NCI-H526 (cell line): ENCODE data around the gene LRRC61.

Experiments
- DNase-seq, 2 experiments: peaks; one replicate each; lab custom pipeline; 2025; lab: John Stamatoyannopoulos, UW

The LRRC61 gene

DNA sequence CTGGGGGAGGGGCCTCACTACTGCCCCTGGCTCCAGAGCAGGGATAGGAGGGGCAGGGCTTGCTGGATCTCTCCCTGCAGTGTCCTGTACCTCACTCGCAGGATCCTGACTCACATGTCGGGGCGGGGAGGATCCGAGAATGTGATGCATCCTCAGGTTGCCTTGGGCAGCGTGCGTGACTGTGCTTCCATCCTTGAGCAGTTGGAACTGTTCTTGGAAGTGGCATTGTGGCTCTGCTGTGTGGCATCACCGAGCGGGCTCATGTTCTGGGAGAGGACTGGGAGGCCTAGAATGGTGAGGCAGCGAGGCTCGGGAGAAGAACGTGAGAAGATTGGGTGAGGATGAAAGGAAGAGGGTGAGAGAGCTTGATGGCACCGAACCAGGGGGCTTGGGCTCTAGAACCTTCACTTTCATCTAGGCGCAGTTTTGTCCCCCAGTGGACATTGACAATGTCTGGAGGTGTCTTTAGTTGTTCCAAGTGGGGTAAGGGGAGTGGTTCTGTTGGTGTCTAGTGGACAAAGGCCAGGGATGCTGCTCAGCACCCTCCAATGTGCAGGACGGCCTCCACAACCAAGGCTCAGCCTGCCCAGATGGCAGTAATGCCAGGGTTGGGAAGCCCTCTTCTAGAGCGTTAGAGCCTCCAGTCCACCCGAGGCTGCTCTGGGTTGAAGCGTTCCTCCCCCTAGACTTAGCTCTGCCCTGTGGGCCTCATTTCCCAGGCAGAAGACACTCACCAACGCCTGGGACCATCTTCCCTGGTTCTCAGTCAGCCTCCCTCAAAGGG is 9.9 kb downstream of the LRRC61 start:
- DNase-seq = no peak

DNA sequence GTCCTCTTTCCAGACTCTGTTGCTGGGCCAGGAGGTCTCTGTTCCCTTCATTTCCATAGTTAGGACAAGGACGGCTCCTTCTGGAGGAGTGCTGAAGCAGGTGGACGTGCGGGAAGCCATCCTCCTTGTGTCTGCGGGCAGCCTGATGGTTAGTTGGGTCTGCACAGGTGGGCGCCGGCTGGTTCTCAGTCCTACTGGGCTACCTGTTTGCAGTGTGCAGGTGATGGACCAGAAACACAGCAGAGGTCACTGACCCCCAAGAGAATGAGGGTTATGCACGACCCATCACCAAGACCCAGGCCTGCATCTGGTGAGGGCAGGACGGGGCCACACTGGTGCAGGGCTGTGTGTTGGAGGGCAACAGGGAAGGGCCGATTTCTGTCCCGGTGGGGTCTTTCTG is 10.5 kb downstream of the LRRC61 start:
- DNase-seq = no peak

DNA sequence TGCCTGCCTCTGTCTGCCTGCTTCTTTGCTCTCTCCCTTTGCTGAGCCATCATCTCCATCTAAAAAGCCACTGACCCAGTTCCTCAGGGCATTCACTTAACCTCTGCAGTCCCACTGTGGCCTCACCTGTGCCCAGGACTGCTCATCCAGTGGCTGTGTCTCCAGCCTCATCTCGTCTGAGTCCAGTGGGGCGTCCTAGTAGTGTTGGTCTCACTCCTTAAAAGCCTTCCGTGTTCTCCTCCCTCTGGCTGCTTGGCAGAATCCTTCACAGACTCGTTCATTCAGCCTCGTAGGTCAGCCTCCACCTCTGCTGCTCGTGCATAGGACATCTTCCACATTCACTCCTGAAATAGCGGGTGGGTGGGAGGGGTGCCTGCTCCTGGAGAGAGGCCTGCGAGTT is 11.0 kb downstream of the LRRC61 start:
- DNase-seq = no peak

DNA sequence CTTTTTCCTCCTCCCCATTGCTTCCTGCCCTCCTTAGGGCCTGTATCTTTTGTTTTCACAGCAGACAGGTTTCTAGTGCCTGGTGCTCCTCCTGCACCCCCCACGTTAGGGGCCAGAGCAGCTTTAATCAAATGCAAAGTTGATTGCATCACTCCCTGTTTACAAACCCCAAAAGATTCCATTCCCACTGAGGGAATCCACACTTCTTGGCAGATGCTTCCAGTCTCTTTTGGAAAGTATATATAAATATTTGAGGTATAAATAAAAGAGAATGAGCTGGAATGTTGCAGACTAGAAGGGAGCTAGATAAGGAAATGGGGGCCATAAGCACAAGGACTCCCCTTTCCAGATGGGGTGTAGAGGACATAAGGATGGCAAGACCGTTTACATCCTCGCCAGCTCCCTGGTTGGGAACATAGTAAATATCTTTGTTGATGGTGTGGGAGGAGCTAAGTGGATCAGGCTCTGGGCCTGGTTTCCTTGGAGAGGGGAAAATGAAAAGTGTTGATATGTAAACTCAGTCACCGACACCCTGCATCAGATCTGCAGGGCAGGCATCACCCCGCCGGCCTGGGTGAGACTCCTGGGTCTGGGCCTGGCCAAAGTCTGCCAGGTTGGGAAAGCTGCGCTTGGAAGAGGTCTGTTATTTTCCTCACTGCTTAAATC is 12.1 kb downstream of the LRRC61 start:
- DNase-seq = peak in 1 of 2 experiments; percentile 16

DNA sequence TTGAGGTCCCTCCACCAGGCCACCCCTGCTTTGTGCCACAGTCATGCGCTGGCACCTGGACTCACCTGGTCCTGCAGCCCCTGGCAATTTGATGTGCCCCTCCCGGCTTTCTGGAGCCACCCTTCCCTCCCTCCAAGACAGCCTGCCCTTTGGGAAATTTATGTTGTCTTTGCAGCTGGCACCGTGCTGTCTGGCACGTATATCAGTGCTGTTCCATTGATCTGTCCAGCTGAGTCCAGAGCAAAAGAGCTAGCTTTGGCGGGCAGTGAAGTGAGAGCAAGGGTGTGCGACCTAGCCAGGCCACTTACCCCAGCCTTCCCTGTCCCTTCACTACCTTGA is 12.6 kb downstream of the LRRC61 start:
- DNase-seq = no peak

DNA sequence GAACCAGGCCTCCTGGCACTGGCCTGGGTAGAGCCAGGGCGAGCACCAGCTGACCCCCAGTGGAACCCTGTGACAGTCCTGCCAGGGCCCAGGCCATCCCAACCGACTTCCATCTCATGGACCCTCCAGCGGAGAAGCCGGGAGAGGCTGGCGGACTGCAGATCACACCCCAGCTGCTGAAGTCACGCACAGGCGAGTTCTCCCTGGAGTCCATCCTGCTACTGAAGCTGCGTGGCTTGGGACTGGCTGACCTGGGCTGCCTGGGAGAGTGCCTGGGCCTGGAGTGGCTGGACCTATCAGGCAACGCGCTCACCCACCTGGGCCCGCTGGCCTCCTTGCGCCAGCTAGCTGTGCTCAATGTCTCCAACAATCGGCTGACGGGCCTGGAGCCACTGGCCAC is 13.6 kb downstream of the LRRC61 start:
- DNase-seq = no peak

DNA sequence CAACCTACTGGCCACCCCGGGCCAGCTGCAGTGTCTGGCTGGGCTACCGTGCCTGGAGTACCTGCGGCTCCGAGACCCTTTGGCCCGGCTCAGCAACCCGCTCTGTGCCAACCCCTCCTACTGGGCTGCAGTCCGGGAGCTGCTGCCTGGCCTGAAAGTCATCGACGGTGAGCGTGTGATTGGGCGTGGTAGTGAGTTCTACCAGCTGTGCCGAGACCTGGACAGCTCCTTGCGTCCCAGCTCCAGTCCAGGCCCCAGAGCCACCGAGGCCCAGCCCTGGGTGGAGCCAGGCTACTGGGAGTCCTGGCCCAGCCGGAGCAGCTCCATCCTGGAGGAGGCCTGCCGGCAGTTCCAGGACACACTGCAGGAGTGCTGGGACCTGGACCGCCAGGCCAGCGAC is 14.0 kb downstream of the LRRC61 start:
- DNase-seq = no peak

DNA sequence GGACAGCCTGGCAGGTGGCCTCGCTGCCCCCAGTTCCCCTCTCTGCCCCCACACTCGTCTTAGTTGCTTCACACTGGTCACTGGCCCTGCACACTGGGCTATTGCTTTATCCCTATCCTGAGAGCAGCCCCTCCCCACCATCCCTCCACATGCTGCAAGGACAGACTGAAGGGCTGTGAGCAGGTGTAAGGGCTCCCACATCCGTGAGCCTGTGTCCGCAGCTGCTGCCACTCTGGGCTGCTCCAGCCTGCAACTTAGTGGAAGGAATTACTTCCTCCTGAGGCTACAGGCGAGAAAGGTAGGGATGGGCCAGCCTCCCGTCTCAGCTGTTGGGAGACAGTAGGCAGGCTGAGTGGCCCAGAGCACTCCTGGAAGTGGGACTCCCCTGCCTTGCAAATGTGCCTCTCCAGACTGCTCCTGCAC is 14.5 kb downstream of the LRRC61 start:
- peak in 1 of 2 experiments; percentile 57 for DNase-seq

DNA sequence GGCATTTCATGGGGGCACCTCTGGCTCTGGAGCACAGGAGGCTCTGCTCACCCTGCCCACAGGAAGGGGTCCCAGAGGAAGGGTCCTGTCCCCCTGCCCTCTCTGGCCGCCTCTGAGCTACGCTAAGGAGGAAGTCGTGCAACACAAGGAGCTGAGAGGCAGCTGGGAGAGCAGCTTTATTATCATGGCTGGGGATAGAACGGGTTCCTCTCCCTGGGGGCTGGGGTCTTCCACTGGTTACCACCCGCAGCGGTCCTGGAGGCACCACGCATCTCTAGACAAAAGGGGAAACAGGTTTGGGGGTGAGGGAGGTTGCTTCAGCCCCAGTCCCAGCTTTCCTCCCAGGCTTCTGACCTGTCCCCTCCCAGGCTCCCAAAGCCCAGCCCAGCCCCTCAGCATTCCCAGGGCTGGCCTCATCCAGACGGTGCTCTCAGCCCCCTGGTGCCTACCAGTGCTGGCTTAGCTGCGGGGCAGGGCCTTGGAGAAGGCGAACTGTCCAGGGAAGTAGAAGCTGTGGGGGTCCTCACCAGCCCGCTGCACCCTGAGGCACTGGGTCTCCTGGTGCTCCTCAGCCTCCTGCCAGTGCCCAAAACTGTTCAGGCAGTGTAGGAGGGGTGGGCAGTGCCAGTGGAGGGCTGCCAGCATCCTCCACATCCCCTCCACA is 15.1 kb downstream of the LRRC61 start:
- no peak for DNase-seq

DNA sequence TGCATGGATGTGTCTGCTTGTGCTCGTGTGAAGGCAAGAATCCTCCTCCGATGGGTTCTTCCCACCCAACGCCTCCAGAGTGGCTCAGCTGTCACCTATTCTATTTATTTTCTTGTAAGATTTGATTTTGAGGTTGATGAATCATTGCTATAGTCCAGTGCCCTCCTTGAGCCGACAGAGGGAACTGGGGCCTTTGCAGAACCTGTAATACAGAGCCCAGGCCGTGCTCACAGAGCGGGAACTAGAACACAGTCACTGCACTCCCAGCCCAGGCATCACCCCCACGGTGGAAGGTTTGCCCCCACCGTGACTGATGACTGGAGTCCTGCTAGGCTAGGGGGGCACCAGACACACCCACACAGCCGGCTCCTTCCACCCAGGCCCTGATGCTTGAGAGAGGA is 16.3 kb downstream of the LRRC61 start:
- no peak for DNase-seq

DNA sequence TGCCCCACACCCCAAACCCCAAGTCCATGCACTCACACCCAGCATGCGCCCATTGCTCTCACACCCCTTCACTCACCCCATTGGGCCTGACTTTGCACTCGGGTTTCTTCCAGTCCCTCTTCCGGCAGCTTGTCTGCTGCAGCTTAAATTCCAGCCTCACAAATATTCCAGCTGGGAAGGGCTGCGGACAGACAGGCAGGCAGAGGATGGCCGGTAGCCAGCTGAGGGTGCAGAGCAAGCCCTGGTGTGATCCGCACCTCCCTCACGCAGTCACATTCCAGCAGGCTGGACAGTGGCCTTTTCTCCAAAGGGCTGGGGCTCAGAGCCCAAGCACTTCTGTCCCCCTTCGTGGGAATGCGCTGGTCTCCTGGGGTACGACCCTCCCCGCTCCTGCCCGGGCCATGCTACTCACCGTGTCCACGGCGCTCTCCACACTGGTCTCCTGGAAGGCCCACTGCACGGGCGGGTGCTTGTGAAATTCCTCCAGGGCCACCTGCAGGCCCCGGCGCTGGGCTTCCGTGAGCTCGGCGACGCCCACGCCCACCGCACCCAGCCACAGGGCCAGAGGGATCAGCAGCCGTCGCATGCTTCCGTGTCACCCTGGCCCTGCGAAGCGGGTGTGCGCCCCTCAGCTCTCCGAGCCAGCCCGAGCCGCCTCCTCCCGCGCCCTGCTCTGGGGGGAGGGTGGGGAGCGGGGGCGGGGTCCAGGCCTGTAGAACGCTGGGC is 17.0 kb downstream of the LRRC61 start:
- no peak for DNase-seq

DNA sequence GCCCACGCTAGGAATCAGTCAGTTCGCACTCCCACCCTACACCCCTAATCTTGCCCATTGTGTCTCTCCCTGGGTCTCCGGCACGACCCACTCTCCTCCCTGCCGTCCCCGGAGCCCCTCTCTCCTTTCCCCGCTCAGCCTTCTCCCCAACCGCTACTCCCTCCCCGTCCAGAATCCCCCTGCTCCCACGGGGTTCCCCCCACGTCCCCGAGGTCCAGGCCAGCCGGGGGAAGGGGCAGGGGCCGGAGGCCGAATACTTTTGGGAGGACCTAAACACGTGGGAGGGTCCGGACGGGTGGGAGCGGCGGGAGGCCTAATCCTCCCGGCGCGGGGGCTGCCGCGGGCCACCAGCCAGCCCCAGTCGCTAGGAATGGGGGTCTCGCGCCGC is 17.7 kb downstream of the LRRC61 start:
- DNase-seq = no peak

DNA sequence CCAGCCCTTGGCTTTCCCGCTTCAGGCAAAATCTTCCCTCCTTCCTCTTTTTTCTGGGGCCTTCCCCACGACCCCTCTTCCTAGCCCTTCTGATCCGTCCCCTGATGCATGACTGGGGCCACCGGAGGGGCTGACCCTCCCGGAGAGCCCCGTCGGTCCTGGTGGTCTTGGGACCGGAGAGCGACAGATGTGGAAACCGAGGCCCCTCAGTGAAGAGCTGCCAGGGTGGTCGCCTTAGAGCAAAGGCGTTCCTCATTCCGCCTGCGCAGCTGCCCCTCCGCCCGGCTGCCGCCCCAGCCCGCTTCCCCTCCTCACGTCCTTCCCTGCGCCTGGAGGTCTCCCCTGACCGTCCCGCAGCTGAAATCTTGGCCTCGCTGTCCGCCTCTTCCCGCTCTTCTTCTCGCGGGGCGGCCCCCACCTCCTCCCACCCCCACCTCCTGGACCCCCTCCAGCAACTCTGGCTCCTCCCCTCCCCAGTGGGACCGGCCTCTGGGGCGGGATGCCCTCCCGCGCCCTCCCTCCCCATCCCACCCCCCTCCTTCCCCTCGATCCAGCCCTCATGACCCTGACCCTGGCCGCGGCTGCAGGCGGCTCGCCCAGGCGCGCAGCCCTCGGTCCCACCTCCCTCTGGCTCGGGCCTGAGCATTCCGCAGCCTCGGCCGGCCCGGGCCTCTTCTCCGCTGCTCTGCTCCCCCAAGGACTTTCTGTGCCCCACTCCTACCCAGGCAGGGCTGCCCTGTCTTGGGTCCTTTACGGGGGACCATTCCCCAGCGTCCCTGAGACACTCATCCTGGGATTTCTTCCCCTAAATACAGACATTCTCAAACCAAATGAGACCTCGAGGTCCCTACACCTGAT is 18.3 kb downstream of the LRRC61 start, which contains the start of gene RARRES2:
Gene RARRES2, minus strand, starts transcription at position 367 of the 858 bp plus-strand sequence. CDS start 1,020 bp downstream, outside the sequence.
- no peak for DNase-seq

DNA sequence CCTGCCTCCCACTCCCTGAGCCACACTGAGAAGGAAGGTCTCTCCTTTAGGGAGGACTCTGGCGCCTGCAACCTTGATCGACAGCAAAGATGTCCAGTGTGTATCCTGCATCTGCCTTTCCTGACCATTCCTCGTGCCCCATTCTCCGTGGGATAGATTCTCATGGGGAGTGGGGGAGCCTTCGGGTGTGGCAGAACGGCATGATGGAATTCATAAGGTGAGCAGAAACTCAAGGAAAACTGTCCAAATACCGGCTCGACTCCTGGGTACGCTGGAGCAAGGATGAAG is 18.9 kb downstream of the LRRC61 start:
- no peak for DNase-seq

DNA sequence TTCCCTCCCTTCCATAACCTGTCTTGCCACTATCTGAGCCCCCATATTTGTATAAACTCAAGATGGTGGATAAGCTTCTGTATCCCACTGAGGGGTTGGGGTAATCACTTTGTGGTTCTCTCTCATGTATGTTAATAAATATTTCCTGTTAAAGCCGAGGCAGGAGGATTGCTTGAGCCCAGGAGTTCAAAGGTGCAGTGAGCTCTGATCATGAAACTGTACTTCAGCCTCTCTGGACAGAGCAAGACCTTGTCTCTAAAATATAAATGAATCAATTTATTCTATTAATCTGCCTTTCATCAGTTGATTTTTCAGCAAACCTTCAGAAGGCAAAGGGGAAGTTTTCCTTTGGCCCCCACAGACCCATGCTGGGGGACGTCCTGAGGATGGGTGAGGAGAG is 20.1 kb downstream of the LRRC61 start:
- DNase-seq = no peak

DNA sequence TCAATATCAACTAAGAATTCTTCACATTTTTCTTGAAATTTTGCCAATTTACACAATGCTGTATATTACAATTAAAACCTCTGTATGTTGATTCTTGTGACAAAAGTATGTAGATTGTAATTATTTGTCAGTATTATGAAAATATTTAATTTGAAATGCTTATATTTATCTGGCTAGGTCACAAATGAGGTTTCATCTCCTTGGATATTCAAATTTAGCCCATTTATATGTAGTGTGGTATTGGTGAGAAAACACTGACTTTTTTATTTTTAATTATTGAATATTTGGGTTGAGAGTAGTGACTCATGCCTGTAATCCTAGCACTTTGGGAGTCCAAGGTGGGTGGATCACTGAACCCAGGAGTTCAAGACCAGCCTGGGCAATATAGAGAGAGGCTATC is 21.1 kb downstream of the LRRC61 start:
- DNase-seq = no peak

DNA sequence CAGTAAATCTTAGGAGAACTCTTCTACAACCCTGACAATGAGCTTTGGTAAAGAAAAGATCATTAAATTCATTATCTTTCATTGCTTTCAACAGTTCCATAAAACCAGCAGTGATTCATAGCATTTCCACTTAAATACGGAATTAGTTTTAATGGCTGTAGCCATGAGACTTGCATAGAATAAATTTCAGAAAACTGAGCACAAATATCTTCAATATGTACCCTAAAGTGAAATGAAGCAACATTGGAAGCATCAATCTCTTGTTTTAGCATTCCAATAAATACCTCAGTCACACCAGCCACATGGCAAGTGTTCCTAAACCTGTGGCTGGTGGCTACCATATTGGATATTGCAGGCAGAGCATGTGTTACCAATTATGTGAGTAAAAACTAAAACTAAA is 21.9 kb downstream of the LRRC61 start:
- no peak for DNase-seq

DNA sequence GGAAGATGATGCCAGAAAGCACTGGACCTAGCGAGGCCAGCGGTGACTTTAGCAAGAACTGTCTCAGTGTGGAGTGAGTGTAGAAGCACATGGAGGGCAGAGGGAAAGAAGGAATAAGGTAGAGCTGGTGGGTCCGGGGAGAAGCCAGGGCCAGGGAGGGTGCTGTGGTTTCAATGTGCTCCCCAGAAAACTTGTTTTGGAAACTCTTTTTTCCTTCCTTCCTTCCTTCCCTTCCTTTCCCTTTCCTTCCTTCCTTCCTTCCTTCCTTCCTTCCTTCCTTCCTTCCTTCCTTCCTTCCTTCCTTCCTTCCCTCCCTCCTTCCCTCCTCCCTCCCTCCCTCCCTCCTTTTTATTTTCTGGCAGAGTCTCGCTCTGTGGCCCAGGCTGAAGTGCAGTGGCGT is 23.8 kb downstream of the LRRC61 start:
- no peak for DNase-seq

DNA sequence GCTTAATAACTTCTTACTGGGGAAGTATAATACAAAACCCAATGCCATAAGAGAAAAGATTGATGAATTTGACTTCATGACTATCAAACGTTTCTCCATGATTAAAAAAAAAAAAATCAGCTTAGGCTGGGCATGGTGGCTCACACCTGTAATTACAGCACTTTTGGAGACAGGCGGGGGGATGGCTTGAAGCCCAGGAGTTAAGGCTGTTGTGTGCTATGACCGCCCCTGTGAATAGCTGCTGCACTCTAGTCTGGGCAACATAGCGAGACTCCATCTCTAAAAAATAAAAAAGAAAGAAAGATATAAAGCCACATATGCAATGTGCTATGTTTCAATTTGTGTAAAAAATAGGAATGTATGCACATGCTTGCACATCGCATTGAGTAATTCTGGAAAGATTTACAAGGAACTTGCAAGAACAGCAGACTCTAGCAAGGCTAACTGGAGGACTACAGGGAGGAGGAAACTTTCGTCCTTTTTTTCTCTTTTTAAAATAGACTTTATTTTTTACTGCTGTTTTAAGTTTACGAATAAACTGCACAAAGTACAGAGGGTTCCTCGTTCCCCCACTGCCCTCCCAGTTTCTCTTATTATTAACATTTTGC is 28.5 kb downstream of the LRRC61 start:
- no peak for DNase-seq

DNA sequence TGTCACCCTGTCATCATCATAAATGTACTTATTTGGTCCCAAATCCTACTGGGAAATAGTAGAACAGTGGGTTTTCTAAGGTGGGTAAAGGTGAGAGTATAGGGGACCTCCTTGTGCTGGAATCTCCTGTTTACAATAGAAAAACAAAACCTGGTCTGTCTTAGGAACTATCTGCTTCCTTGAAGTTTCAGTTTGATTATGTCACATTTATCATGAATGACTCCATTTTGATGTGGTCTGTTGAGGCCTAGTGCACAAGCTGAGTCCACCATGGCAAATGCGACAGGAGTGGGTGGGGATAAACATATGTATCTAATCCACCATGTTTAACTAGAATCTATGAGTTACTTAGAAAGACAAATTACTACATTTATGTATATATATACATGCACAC is 32.5 kb downstream of the LRRC61 start:
- DNase-seq = no peak

DNA sequence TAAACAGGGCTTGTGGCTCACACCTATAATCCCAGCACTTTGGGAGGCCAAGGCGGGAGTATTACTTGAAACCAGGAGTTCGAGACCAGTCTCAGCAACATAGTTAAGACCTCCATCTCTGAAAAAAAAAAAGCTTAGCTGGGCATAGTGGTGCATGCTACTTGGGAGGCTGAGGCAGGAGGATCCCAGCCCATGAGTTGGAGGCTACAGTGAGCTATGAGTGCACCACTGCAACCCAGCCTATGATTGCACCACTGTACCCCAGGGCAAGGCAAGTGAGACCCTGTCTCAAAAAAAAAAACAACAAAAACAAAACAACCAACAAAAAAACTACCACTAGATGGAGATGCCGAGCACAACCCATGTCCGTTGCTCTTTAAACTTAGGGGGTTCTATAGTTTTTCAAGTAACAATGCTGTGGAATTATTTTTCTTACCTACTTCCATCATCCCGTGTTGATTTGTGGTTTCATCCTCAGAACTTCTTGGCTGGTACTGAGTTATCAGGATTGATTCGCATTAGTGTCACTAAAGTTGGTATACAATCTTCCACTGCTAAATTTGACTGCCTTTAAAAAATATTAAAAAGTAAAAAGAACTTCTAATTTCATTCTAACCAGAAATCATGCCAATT is 33.2 kb downstream of the LRRC61 start:
- DNase-seq = peak in 1 of 2 experiments; percentile 71
